Mammary epithelial cell (primary cell): Measurements from ENCODE around the gene ZNF665.

ENCODE experiments used
- EZH2 ChIP-seq: IDR thresholded peaks from 2 replicates; pipeline ENCODE4 v1.6.1; 2012; ENCODE audit warnings: low read length, inconsistent platforms, borderline replicate concordance
- TF ChIP-seq, protein P1 (sequence below), 2 donors: IDR thresholded peaks in 1 of 2; conservative IDR thresholded peaks in 1 of 2; 2 replicates each; pipeline ENCODE4 v1.5.1; 2011 to 2012; ENCODE audit warnings: inconsistent platforms in 2 of 2, low read length in 2 of 2, mild to moderate bottlenecking in 2 of 2, control low read depth in 1 of 2, low read depth in 1 of 2; ENCODE audit not compliant: insufficient read depth in 1 of 2; ENCODE audit errors: extremely low read depth in 1 of 2

DNA sequence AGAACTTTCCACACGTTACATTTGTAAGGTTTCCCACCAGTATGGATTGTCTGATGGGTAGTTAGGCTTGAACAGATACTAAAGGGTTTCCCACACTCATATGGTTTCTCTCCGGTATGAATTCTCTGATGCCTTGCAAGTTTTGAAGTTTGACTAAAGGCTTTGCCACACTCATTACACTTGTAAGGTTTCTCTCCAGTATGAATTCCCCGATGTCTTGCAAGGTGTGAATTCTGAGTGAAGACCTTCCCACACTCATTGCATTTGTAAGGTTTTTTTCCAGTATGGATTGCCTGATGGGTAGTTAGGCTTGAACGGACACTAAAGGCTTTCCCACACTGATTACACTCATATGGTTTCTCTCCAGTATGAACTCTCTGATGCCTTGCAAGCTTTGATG is 52.8 kb downstream of the ZNF665 start:
- TF ChIP-seq, protein P1, sequence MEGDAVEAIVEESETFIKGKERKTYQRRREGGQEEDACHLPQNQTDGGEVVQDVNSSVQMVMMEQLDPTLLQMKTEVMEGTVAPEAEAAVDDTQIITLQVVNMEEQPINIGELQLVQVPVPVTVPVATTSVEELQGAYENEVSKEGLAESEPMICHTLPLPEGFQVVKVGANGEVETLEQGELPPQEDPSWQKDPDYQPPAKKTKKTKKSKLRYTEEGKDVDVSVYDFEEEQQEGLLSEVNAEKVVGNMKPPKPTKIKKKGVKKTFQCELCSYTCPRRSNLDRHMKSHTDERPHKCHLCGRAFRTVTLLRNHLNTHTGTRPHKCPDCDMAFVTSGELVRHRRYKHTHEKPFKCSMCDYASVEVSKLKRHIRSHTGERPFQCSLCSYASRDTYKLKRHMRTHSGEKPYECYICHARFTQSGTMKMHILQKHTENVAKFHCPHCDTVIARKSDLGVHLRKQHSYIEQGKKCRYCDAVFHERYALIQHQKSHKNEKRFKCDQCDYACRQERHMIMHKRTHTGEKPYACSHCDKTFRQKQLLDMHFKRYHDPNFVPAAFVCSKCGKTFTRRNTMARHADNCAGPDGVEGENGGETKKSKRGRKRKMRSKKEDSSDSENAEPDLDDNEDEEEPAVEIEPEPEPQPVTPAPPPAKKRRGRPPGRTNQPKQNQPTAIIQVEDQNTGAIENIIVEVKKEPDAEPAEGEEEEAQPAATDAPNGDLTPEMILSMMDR (conservative IDR thresholded peaks at IDR 0.05 in 1 of 2, IDR thresholded peaks at IDR 0.05 in 1 of 2; ENCODE audit: extremely low read depth in 1 of 2, insufficient read depth in 1 of 2, low read depth in 1 of 2, low read length in 2 of 2) = no peak
- no peak for TF ChIP-seq EZH2
